Measurements from ENCODE around the gene GRAMD1B.
A peak's percentile ranks its signal among the peaks of the same experiment; 100 is the strongest.
"Not testable (repeated sequence)": the region's sequence is repeated elsewhere in the genome, so short reads cannot be mapped to it uniquely, and the experiment has no call there.

GRAMD1B gene

DNA sequence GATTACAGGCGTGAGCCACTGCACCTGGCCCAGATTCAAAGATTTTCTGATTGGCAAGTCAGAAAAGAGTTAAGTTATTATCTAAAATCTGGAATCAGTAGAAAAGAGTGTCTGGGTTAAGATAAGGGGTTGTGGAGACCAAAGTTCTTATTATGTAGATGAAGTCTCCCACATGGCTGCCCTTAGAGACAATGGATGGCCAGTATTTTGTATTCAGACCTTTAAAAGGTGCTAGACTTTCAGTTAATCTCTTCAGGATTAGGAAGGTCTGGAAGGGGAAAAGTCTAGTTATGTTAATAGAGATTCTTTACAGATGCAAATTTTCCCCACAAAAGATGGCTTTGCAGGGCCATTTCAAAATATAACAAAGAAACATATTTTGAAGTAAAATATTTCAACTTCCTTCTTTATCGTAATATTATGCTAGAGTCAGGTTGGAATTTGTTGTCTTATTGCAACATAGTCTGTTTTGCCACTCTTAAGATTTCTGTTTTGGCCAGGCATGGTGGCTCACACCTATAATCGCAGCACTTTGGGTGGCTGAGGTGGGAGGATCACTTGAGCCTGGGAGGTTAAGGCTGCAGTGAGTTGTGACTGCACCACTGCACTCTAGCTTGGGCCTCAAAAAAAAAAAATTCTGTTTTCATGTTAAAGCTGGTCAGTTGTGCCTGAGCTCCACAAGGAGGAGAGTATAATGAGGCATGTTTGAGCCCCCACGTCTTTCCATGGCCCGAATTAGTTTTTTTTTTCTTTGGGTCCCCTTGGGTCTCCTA is 14.0 kb downstream of the GRAMD1B start:
- no peak for DNase-seq (ENCODE audit: low read depth, low spot score)

GRCh38 chr11:123448823-123449222 is 18.8 kb downstream of the GRAMD1B start:
- no peak for DNase-seq (ENCODE audit: low read depth, low spot score)

DNA sequence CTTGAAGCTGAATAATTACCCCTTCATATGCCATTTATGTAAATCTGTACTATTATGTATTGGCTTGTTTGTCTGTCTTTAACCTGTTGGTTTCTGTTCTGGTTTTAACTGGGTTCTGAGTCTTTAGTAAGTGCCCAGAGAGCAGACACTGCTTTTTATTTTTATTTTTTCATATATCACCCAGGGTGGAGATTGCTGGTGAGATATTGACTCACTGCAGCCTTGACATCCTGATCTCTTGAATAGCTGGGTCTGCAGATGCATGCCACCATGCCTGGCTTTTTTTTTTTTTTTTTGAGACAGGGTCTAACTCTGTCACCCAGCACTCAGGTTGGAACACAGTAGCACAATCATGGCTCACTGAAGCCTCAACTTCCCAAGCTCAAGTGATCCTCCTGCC is 19.4 kb downstream of the GRAMD1B start:
- DNase-seq (ENCODE audit: low read depth, low spot score) = no peak

DNA sequence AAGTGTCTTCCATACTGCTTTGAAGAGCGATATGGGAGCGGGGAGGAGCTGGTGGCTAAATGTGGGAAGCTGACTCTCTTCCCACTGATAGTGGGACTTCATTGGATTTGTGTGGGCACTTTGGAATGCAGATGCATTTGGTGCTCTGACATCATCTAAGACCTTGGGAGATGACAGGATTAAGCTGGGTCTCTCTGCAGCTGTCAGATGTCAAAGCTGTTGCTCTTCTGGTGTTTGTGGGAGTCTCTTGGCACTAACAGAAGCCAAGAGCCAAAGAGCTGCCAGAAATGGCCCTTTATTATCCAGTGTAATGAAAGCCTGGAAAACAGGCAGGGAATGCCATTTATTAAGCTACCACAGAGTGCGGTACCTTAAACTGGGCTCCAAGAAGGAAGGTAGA is 20.6 kb downstream of the GRAMD1B start:
- no peak for DNase-seq (ENCODE audit: low read depth, low spot score)

GRCh38 chr11:123451183-123451781 is 21.2 kb downstream of the GRAMD1B start:
- no peak for DNase-seq (ENCODE audit: low read depth, low spot score)

GRCh38 chr11:123452794-123453193 is 22.7 kb downstream of the GRAMD1B start:
- no peak for DNase-seq (ENCODE audit: low read depth, low spot score)

- peak; percentile 85 for DNase-seq (ENCODE audit: low read depth, low spot score)
Observed at GRCh38 chr11:123454060-123454651, 24.1 kb downstream of the GRAMD1B start.

GRCh38 chr11:123454796-123455195 is 24.7 kb downstream of the GRAMD1B start:
- no peak for DNase-seq (ENCODE audit: low read depth, low spot score)

- not testable (repeated sequence) for DNase-seq (ENCODE audit: low read depth, low spot score)
Observed at GRCh38 chr11:123456448-123456847, 26.4 kb downstream of the GRAMD1B start.

GRCh38 chr11:123457187-123457770 is 27.2 kb downstream of the GRAMD1B start:
- DNase-seq (ENCODE audit: low read depth, low spot score) = no peak

GRCh38 chr11:123458501-123458900 is 28.4 kb downstream of the GRAMD1B start:
- no peak for DNase-seq (ENCODE audit: low read depth, low spot score)

- no peak for DNase-seq (ENCODE audit: low read depth, low spot score)
Observed at GRCh38 chr11:123460012-123460700, 30.1 kb downstream of the GRAMD1B start.

DNA sequence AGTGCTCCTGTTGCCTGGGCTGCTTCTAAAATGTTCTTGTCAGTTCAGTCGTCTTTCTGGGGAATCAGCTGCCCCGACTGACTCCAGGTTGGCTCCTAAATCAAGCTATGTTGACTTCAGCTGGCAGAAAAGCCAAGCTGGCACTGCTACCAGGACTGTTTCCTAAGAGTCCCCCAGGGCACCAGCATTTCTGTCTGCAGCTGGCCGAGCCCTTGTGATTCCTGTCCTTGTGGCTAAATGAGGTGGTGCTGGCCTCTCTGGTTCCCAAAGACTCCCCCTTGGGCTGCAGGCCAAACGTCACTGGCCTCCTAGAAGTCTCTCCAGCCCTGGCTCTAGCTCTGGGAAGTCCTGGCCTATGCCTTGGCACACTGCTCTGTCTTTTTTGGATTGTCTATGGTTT is 31.1 kb downstream of the GRAMD1B start:
- DNase-seq (ENCODE audit: low read depth, low spot score) = no peak

DNA sequence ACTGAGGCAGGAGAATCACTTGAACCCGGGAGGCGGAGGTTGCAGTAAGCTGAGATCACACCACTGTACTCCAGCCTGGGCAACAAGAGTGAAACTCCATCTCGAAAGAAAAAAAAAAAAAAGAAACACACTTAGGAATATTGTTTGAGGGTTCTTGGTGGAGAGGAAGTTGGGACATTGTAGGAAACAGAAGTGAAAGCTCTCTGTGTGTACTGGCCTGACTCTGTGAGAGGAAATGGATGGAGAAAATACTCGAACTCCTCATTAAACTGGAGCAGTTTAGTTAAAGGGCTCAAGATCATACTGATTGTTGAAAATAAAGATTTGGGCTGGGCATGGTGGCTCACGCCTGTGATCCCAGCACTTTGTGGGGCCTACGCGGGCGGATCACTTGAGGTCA is 35.6 kb downstream of the GRAMD1B start:
- DNase-seq (ENCODE audit: low read depth, low spot score) = not testable (repeated sequence)

- not testable (repeated sequence) for DNase-seq (ENCODE audit: low read depth, low spot score)
Observed at GRCh38 chr11:123466172-123466571, 36.1 kb downstream of the GRAMD1B start.

- peak; percentile 5 for DNase-seq (ENCODE audit: low read depth, low spot score)
Observed at GRCh38 chr11:123469089-123469488, 39.0 kb downstream of the GRAMD1B start.

DNA sequence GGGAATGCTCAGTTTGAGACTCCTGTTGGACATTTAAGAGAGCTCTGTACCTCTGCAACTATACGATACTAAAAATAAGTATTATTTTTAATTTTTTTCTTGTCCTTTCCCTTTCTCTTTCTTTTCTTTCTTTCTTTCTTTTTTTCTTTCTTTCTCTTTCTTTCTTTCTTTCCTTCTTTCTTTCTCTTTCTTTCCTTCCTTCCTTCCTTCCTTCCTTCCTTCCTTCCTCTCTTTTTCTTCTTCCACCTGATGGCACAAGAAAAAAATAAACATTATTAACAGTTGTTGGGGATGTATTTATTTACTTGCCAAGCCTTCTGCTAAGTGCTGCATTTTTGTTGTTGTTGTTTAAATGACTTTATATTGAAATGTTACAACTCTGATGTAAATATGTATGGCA is 39.5 kb downstream of the GRAMD1B start:
- DNase-seq (ENCODE audit: low read depth, low spot score) = no peak

GRCh38 chr11:123470842-123471241 is 40.8 kb downstream of the GRAMD1B start:
- no peak for DNase-seq (ENCODE audit: low read depth, low spot score)

DNA sequence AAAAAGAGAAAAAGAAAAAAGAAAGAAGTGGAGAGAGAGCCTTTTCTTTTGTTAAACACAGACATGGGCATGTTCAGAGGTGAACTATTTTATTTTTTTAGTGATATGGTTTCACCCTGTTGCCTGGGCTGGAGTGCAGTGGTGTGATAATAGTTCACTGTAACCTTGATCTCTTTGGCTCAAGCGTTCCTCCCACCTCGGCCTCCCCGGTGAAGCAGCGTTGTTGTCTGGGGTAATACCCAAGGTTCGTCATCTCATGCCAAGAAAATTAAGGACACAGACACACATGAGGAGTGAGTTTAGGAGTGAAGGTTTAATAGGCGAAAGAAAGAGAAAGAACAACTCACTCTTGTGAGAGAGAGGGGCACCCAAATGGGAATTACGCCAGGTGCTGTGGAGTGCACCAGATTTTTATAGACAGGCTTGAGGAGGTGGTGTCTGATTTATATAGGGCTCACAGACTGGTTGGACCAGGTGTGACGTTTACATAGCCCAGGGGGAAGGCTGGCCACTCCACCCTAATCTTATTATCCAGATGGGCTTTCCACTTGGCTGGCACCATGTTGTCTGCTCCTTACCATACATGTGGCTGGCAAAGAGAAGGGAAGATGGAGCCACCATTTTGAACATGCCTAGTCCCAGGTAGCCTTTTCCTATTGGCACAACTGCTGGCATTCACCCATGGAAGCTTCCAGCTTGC is 42.3 kb downstream of the GRAMD1B start:
- peak; percentile 58 for DNase-seq (ENCODE audit: low read depth, low spot score)

DNA sequence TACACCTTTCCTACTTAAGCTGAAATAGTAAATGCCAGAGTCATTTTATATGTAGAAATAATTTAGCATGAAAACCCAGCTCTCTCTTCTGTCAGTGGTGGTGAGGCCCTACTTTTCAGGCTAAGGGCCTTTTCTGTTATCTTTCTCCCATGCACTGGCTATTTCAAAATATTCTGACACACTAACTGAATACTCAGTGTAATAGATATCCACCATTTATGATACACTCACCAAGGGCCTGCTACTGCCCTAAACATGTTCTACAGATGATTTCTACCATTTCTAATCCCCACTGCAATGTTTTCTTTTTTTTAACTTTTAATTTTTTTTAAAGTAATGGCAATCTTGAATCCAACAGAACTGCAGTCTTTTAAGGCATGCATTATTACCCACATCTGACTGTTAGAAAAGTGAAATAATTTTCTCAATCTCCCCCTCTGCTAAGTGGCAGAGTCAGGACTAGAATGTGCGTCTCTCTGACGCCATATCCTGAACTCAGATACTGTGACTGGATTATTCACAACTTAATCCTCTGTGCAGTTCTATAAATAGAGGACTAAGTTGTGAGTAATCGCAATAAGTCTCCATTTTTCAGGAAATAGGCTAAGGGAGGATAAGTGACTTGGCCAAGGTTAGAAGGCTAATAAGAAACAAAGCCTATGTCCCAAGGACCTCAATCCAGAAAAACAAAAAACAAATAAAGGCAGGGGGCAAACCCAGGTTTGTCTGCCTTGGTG is 44.0 kb downstream of the GRAMD1B start:
- DNase-seq (ENCODE audit: low read depth, low spot score) = no peak

GRCh38 chr11:123474994-123475393 is 44.9 kb downstream of the GRAMD1B start:
- DNase-seq (ENCODE audit: low read depth, low spot score) = peak; percentile 28

All from ELF-1 (cell line).